Activated naive CD4-positive, alpha-beta T cell treated with anti-CD3 and anti-CD28 coated beads, Interleukin-2, amount 50 U/mL, for 24 hours (primary cell): ENCODE results near the gene KIAA0232.
"Not testable (repeated sequence)": the region's sequence is repeated elsewhere in the genome, so short reads cannot be mapped to it uniquely, and the experiment has no call there.

Experiments
- H3K27ac Mint-ChIP-seq: one replicate; pipeline ENCODE4 v1.8.0; 2021; ENCODE audit warnings: mild to moderate bottlenecking, mixed read lengths
- H3K27me3 Mint-ChIP-seq: one replicate; pipeline ENCODE4 v1.8.0; 2021; ENCODE audit warnings: mixed read lengths
- H3K36me3 Mint-ChIP-seq: one replicate; pipeline ENCODE4 v1.8.0; 2021; ENCODE audit warnings: mixed read lengths
- H3K4me1 Mint-ChIP-seq: one replicate; pipeline ENCODE4 v1.8.0; 2021; ENCODE audit warnings: mixed read lengths
- H3K4me3 Mint-ChIP-seq: one replicate; pipeline ENCODE4 v1.8.0; 2021; ENCODE audit warnings: mild to moderate bottlenecking, mixed read lengths
- H3K9me3 Mint-ChIP-seq: one replicate; pipeline ENCODE4 v1.8.0; 2021; ENCODE audit warnings: mixed read lengths

KIAA0232 gene

DNA sequence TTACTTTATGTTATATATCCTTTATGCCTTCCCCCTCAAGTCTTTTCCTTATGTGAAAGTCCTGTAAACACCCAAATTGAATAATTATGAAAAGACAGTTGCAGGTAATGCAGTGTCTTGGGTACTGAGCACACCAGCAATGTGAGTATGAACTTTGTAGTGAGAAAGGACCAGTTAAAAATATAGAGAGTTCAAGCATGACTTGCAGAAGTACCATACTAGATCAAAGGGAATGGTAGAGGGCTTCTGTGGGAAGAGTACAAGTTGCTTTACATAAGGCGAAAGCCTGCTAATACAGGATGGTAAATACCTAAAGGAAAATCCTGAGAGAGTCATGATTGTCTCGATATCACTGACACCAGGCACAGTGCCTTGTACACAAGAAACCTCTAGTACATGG lies 25.7 kb downstream of the KIAA0232 start:
- Mint-ChIP-seq H3K9me3 (no peaks in the 10 kb centered on the region), H3K27me3 (no peaks in the 10 kb centered on the region), H3K4me3 (no peak overlapping the region), H3K4me1 (peaks cover 44% of the 10 kb centered on the region), H3K36me3 (peaks cover 14% of the 10 kb centered on the region), H3K27ac (no peak overlapping the region)

DNA sequence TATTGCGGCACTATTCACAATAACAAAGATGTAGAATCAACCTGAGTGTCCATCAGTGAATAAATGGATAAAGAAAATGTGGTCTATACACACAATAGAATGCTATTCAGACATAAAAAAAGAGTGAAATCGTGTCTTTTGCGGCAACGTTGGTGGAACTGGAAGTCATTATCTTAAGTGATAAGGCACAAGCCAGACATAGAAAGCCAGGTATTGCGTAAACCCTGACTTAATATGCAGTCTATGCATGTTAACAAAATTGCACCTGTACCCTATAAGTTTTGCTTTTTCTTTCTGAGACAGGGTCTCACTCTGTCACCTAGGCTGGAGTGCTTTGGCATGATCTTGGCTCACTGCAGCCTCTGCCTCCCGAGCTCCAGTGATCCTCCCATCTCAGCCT lies 28.6 kb downstream of the KIAA0232 start:
- peaks cover 14% of the 10 kb centered on the region for H3K36me3 Mint-ChIP-seq
- no peak overlapping the region for H3K4me3 Mint-ChIP-seq
- no peaks in the 10 kb centered on the region for H3K27me3 Mint-ChIP-seq
- no peak overlapping the region for H3K27ac Mint-ChIP-seq
- no peaks in the 10 kb centered on the region for H3K9me3 Mint-ChIP-seq
- peaks cover 40% of the 10 kb centered on the region for H3K4me1 Mint-ChIP-seq

DNA sequence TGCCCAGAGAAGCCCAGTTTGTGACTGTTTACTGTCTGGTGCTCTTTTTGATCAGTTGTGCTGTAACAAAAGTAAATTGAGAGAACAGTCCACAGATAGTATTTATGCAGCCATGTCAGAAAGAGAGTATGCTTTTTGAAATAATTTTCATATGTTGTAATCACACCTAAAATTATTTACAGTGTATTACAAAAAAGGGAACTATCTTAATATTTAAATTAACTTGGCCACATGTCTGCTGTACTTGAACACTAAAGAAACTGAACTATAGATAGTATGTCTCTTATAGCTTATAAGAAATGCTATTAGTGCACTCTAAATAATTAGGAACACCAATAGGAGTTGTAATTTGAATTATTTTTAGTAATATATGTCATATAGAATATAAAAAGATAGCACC lies 30.2 kb downstream of the KIAA0232 start:
- Mint-ChIP-seq H3K27me3 (no peaks in the 10 kb centered on the region), H3K4me1 (peaks cover 42% of the 10 kb centered on the region), H3K9me3 (no peaks in the 10 kb centered on the region), H3K4me3 (no peak overlapping the region), H3K36me3 (peaks cover 20% of the 10 kb centered on the region), H3K27ac (no peak overlapping the region)

DNA sequence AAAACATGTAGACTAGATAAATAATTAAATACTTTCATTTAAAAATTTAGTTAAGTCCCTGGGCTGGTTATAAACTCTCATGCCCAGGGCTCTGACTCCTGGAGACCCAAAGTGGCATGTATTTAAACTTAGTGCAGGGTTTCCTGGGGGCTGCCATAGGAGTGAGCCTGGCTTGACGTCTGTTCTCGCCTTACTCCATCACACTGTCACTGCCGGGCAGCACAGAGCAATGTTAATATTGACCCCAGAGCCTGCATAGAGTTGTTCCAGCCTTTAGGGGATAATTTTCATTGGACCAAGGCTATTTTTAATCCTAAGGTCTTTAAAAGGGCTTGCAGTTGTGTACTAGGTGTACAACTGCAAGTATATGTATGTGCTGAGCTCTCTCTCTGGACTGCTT lies 31.2 kb downstream of the KIAA0232 start:
- Mint-ChIP-seq H3K4me1 (peaks cover 39% of the 10 kb centered on the region), H3K27ac (no peak overlapping the region), H3K27me3 (no peaks in the 10 kb centered on the region), H3K4me3 (no peak overlapping the region), H3K36me3 (peaks cover 22% of the 10 kb centered on the region), H3K9me3 (peaks cover 4% of the 10 kb centered on the region)

DNA sequence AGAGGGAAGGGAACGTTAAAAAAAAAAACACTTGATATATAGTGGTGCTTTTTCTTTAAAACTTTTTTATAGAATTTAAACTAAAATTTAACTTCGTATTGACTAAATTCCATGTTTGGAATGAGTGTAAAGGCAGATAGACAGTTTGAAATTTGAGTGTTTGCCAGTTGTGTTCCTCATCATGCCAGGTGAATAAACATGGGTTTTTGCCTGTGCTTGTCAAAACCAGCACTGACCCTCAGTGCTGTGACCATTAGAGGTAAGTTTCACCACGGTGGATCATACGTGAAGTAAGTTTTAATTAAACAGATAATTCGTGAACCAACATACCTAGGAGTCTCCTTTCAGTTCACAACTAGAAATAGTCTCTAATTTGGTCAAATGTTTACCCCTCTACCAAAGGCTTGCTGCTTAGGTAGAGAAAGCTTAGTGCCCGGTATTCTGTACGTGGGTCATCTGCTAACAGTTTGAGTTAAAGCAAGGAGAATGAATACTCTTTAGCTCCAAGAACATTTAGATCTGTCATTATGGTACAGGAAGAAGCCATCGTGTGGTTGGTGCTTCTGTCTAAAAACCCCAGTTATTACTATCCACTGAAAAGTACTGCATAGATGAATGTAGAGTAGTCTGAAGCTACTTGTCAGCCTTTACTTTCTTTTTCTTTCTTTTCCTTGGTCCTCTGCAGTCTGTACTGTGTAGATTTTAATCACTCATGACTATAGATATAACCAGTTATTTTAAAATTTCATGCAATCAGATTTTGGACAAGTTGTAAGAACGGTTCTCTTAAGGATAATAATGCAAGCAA lies 32.7 kb downstream of the KIAA0232 start:
- peaks cover 33% of the 10 kb centered on the region for H3K36me3 Mint-ChIP-seq
- H3K4me3 Mint-ChIP-seq: no peak overlapping the region
- H3K9me3 Mint-ChIP-seq: peaks cover 9% of the 10 kb centered on the region
- peaks cover 39% of the 10 kb centered on the region for H3K4me1 Mint-ChIP-seq
- no peak overlapping the region for H3K27ac Mint-ChIP-seq
- no peaks in the 10 kb centered on the region for H3K27me3 Mint-ChIP-seq

DNA sequence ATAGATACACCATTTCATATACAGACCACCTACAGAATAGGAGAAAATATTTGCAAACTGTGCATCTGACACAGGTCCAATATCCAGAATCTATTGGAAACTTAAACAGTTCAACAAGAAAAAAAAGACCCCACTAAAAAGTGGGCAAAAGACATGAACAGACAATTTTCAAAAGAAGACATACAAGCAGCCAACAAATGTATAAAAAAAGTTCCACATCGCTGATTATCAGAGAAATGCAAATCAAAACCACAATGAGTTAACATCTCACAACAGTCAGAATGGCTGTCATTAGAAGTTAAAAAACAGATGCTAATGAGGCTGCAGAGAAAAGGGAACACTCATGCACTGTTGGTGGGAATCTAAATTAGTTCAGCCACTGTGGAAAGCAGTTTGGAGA lies 36.8 kb downstream of the KIAA0232 start:
- Mint-ChIP-seq H3K4me3 (no peak overlapping the region), H3K27me3 (no peaks in the 10 kb centered on the region), H3K27ac (no peak overlapping the region)

DNA sequence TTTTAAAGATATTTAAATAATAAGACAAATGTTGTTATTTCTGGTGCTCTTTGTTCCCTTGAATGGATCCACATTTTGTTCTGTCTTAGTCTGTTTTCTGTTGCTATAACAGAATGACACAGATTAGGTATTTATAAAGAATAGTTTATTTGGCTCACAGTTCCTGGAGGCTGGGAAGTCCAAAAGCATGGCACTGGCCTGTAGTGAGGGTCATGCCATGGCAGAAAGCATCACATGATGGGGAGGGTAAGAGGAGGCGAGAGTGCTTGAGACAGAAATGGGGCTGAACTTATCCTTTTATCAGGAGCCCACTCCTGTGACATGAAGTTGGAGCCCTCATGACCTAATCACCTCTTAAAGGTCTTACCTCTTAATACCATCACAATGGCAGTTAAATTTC lies 38.2 kb downstream of the KIAA0232 start:
- Mint-ChIP-seq H3K27ac (no peak overlapping the region), H3K9me3 (peaks cover 9% of the 10 kb centered on the region), H3K4me1 (peaks cover 22% of the 10 kb centered on the region), H3K36me3 (peaks cover 34% of the 10 kb centered on the region), H3K27me3 (no peaks in the 10 kb centered on the region), H3K4me3 (no peak overlapping the region)

More for the DNA sequence above, 36.8 kb downstream of the KIAA0232 start:
- H3K36me3 Mint-ChIP-seq: peaks cover 33% of the 10 kb centered on the region
- H3K9me3 Mint-ChIP-seq: peaks cover 9% of the 10 kb centered on the region
- peaks cover 27% of the 10 kb centered on the region for H3K4me1 Mint-ChIP-seq

DNA sequence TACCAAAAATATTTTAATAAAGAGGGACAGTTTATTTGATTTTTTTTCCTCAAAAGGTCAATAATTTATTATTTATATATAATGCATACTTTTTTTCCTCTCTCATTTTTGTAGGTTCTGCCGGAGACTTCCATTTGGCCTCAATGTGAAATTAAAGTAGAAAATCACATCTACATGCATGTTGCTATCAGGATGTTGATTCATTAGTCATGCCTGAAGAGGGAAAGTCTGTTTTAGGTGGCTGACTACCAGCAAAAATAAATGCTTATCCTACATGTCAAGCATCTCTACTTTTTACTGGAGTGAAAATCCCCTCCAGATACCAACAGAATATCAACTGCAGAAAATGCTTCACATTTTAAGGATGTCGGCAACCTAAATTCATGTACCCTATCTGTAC lies 41.5 kb downstream of the KIAA0232 start:
- Mint-ChIP-seq H3K27me3 (no peaks in the 10 kb centered on the region), H3K9me3 (peaks cover 5% of the 10 kb centered on the region), H3K27ac (no peak overlapping the region), H3K4me1 (peaks cover 21% of the 10 kb centered on the region), H3K36me3 (peaks cover 24% of the 10 kb centered on the region), H3K4me3 (no peak overlapping the region)

DNA sequence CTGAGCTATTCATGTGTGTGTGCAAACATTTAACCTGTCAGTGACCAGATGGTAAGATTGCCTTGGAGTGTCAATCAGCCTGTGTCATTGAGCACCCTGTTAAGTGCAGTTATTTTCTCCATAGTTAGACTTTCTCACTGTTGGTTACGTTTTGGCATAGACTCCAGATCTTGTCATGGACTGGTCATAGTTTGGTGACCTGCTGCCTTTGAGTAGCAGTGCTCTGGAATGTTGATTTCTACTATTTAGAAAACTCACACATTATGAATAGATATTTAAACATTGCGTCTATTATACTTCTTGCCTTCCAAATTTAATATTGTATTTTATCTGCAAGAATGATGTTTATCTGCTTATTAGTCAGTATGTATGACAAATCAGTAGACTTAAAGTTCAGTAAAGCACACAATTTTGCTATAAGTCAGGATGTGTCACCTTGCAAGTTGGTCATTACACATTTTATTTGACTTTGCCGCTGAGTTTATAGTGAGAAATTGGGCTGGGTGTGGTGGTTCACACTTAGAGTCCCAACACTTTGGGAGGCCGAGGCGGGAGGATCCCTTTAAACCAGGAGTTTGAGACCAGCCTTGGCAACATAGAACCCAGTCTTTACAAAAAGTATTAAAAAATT lies 42.4 kb downstream of the KIAA0232 start:
- no peak overlapping the region for H3K27ac Mint-ChIP-seq

DNA sequence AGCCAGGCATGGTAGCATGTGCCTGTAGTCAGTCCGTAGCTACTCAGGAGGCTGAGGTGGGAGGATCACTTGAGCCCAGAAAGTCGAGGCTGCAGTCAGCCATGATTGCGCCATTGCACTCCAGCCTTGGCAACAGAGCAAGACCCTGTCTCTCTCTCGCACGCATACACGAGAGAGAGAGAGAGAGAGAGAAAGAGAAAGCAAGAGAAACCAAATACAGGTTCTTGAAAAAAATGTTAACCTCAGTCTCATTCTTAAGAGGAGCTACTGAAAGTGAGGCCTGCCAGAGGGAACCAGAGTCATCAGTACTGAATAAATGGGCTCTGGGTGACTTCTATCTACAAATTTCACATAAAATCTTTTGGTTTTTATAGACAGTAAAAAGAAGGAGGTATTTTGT lies 42.9 kb downstream of the KIAA0232 start:
- H3K4me3 Mint-ChIP-seq: no peak overlapping the region
- no peaks in the 10 kb centered on the region for H3K9me3 Mint-ChIP-seq
- peaks cover 17% of the 10 kb centered on the region for H3K4me1 Mint-ChIP-seq
- peak overlapping the region; percentile 4 for H3K27ac Mint-ChIP-seq
- peaks cover 12% of the 10 kb centered on the region for H3K36me3 Mint-ChIP-seq
- H3K27me3 Mint-ChIP-seq: no peaks in the 10 kb centered on the region

More for the DNA sequence above, 42.4 kb downstream of the KIAA0232 start:
- Mint-ChIP-seq H3K27me3 (no peaks in the 10 kb centered on the region), H3K4me3 (no peak overlapping the region), H3K36me3 (peaks cover 17% of the 10 kb centered on the region), H3K4me1 (peaks cover 21% of the 10 kb centered on the region), H3K9me3 (peaks cover 2% of the 10 kb centered on the region)

DNA sequence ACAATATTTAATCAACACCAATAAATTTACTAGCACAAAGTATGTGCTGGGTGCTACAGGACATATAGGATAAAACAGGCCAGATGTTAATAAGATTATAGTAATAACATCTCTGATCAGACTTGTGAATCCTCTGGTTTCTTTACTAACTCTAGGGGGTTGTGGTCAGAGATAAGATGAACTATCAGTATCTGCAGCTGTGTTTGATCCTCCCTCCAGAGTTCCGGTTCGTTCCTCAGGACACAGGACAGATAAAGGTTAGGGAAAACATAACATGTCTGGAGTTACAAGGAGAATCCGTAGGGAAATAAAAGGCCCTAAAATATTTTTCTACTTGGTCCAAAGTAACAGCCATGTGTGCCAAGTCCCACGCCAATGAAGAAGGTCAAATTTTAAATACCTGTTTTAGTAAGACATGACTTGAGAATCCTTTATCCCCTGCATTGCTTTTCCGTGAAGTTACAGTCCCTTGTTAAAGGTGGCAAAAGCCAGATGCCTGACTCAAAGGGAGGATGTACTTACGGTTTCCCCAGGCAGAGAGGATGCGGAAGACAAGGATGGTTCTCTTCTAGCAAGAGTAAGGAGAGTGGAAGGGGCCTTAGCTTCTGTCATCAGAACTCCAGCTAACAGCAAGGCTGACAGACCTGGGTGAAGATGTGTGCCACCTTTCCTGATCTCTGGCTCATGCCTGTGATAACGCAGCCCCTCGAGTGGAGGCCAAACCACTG lies 44.4 kb downstream of the KIAA0232 start:
- Mint-ChIP-seq H3K36me3 (peaks cover 16% of the 10 kb centered on the region), H3K27ac (no peak overlapping the region), H3K4me1 (peaks cover 17% of the 10 kb centered on the region)

DNA sequence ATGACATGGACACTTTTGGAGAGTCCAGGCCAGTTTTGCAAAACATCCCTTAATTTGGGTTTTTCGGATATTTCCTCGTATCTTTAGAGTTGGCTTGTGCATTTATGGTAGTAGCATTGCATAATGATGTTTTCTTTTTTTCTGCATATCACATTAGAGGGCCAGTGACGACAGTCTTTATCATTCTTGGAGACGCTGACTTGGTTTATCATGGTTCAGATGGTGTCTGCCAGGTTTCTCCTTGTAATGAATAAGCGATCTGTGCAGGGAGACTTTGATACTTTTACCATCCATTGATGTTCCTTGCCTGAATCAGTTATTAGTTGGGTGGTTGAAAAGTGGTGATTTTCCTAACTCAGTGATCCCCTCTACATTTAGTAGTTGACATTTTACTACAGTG lies 46.6 kb downstream of the KIAA0232 start:
- peaks cover 15% of the 10 kb centered on the region for H3K36me3 Mint-ChIP-seq
- H3K4me1 Mint-ChIP-seq: peaks cover 21% of the 10 kb centered on the region
- H3K9me3 Mint-ChIP-seq: no peaks in the 10 kb centered on the region
- no peak overlapping the region for H3K27ac Mint-ChIP-seq
- no peak overlapping the region for H3K4me3 Mint-ChIP-seq
- H3K27me3 Mint-ChIP-seq: no peaks in the 10 kb centered on the region

More for the DNA sequence above, 44.4 kb downstream of the KIAA0232 start:
- Mint-ChIP-seq H3K4me3 (no peak overlapping the region), H3K9me3 (no peaks in the 10 kb centered on the region), H3K27me3 (no peaks in the 10 kb centered on the region)

DNA sequence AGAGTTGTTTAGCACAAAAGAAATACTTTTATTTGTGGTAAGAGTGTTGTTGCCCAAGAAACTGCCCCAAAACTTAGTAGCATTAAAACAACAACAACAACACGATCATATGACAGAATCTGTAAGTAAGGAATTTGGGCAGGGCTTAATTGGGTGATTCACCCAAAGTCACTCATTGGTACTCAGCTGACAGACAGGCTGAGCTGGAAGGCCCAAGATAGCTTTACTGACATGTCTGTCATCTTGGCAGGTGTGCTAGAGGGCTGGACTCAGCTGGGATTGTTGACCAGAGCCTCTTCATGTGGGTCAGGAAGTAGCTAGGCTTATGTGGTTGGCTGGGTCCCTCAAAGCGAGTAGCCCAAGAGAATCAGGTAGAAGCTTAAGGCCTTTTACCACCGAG lies 52.3 kb downstream of the KIAA0232 start:
- Mint-ChIP-seq H3K27ac (no peak overlapping the region), H3K36me3 (peaks cover 14% of the 10 kb centered on the region)

DNA sequence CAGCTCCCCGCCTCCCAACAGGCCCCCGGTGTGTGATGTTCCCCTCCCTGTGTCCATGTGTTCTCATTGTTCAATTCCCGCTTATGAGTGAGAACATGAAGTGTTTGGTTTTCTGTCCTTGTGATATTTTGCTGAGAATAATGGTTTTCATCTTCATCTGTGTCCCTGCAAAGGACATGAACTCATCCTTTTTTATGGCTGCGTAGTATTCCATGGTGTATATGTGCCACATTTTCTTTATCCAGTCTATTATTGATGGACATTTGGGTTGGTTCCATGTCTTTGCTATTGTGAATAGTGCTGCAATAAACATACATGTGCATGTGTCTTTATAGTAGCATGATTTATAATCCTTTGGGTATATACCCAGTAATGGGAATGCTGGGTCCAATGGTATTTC lies 53.1 kb downstream of the KIAA0232 start:
- Mint-ChIP-seq H3K36me3 (peaks cover 14% of the 10 kb centered on the region), H3K4me1 (peaks cover 21% of the 10 kb centered on the region)
- H3K4me3 Mint-ChIP-seq, H3K27me3 Mint-ChIP-seq, H3K9me3 Mint-ChIP-seq, H3K27ac Mint-ChIP-seq: not testable (repeated sequence)

More for the DNA sequence above, 52.3 kb downstream of the KIAA0232 start:
- no peak overlapping the region for H3K4me3 Mint-ChIP-seq
- H3K4me1 Mint-ChIP-seq: peaks cover 17% of the 10 kb centered on the region
- H3K9me3 Mint-ChIP-seq: no peaks in the 10 kb centered on the region
- no peaks in the 10 kb centered on the region for H3K27me3 Mint-ChIP-seq

DNA sequence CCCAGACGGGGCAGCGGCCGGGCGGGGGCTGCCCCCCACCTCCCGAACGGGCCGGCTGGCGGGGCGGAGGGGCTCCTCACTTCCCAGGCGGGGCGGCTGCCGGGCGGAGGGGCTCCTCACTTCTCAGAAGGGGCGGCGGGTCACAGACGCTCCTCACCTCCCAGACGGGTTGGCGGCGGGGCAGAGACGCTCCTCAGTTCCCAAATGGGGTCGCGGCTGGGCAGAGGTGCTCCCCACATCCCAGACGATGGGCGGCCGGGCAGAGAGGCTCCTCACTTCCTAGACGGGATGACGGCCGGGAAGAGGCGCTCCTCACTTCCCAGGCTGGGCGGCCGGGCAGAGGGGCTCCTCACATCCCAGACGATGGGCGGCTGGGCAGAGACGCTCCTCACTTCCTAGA lies 54.6 kb downstream of the KIAA0232 start:
- H3K36me3 Mint-ChIP-seq, H3K9me3 Mint-ChIP-seq, H3K27me3 Mint-ChIP-seq, H3K27ac Mint-ChIP-seq, H3K4me3 Mint-ChIP-seq: not testable (repeated sequence)
- peaks cover 22% of the 10 kb centered on the region for H3K4me1 Mint-ChIP-seq

DNA sequence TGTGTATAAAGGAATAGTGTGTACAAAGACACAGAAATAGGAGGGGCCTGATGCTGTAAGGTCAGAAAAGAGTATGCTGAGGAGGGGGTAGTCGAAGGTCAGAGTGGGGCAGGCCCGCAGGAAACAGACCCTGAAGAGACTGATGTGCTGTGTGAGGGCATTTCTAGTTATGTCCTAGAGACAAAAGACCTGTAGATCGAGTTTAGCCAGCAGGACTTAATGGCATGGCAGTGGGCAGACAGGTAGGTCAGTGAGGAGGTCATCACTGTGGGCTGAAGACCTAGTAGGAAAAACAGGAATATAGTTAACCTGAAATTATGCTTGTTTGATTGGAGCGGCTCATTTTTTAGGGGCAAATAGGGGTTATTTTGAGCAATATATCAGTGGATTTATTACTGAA lies 57.1 kb downstream of the KIAA0232 start:
- H3K4me3 Mint-ChIP-seq: no peak overlapping the region
- H3K27ac Mint-ChIP-seq: no peak overlapping the region
- peaks cover 17% of the 10 kb centered on the region for H3K4me1 Mint-ChIP-seq
- H3K9me3 Mint-ChIP-seq: no peaks in the 10 kb centered on the region
- peaks cover 9% of the 10 kb centered on the region for H3K36me3 Mint-ChIP-seq
- no peaks in the 10 kb centered on the region for H3K27me3 Mint-ChIP-seq
